ENCODE results near the gene YRDC. TPM values are rescaled to one million over a fixed set of nuclear protein-coding genes. Genes with fewer than 3 reads are reported as not detected.

Gene YRDC
- total and polyA plus RNA-seq, 9 of the 15 experiments (the other 6 are each of a cell fraction or from before 2014, with no cell fraction given): 11.1 to 58.5 (median 49.8) TPM

- TF ChIP-seq CREB3L1 (IDR thresholded peaks at IDR 0.05; ENCODE audit: borderline replicate concordance, low read depth): peak; percentile 41; the same call in 1 of the 2 replicates
- no peak for TF ChIP-seq MEF2D (tag; conservative IDR thresholded peaks at IDR 0.05; ENCODE audit: low read depth)
- no peak for TF ChIP-seq ETV6 (IDR thresholded peaks at IDR 0.05; ENCODE audit: borderline replicate concordance in 1 of 2, low read depth in 2 of 2, low read length in 1 of 2)
- no peak for TF ChIP-seq ETV6 (CRISPR knock-in tag; IDR thresholded peaks at IDR 0.05; ENCODE audit: borderline replicate concordance)
- no peak for TF ChIP-seq DLX4 (CRISPR knock-in tag; IDR thresholded peaks at IDR 0.05)
- no peak for TF ChIP-seq CC2D1A (IDR thresholded peaks at IDR 0.05)
- TF ChIP-seq CEBPG (CRISPR knock-in tag; IDR thresholded peaks at IDR 0.05): no peak
- TF ChIP-seq CEBPG (tag; conservative IDR thresholded peaks at IDR 0.05 in 1 of 2, IDR thresholded peaks at IDR 0.05 in 1 of 2): no peak
- peak in 1 of 2 experiments; percentile 87; a peak in 1 of 4 replicates for TF ChIP-seq KDM4B (IDR thresholded peaks at IDR 0.05; ENCODE audit: borderline replicate concordance in 2 of 2, low read depth in 1 of 2)
- TF ChIP-seq CTCF (IDR thresholded peaks at IDR 0.05 in 2 of 3, conservative IDR thresholded peaks at IDR 0.05 in 1 of 3; ENCODE audit: insufficient read depth in 2 of 3, low read depth in 1 of 3, low read length in 3 of 3): no peak
- TF ChIP-seq TFAP4 (CRISPR knock-in tag; IDR thresholded peaks at IDR 0.05; ENCODE audit: borderline replicate concordance): peak; percentile 13; the same call in 1 of the 2 replicates
- TF ChIP-seq CREBBP (IDR thresholded peaks at IDR 0.05; ENCODE audit: low read depth, low read length): no peak
- TF ChIP-seq ZNF41 (CRISPR knock-in tag; conservative IDR thresholded peaks at IDR 0.05): no peak
- no peak for TF ChIP-seq CHD2 (IDR thresholded peaks at IDR 0.05; ENCODE audit: low read depth, low read length)
- peak; percentile 22 to 25; a peak in 1 of 4 replicates for TF ChIP-seq MAZ (CRISPR knock-in tag; conservative IDR thresholded peaks at IDR 0.05 in 1 of 2, IDR thresholded peaks at IDR 0.05 in 1 of 2)
- no peak for TF ChIP-seq GMEB1 (CRISPR knock-in tag; IDR thresholded peaks at IDR 0.05)
- TF ChIP-seq ZNF589 (CRISPR knock-in tag; IDR thresholded peaks at IDR 0.05; ENCODE audit: low read depth): no peak
- TF ChIP-seq NONO (IDR thresholded peaks at IDR 0.05; ENCODE audit: low read depth in 2 of 2, low read length in 1 of 2): peak in 1 of 2 experiments; percentile 80; a peak in 3 of 4 replicates
- peak; percentile 96 for TF ChIP-seq POLR2G (IDR thresholded peaks at IDR 0.05; ENCODE audit: low read depth, low read length)
Measured at GRCh38 chr1:37807555-37808368, at the start of gene YRDC, which contains the start of gene C1orf122 (continued).
